Mesothelial cell of epicardium (in vitro differentiated cells): ENCODE results near the gene SERTAD1. TPM values are rescaled to one million over a fixed set of nuclear protein-coding genes. Genes with fewer than 3 reads are reported as not detected.

Experiments
- DNase-seq, 2 experiments: peaks; one replicate each; pipeline ENCODE4 v3.0.0; 2021; ENCODE audit warnings: low spot score in 2 of 2; ENCODE audit not compliant: unreplicated experiment in 2 of 2
- H3K27ac Mint-ChIP-seq: 2 replicates; pipeline ENCODE4 v1.8.0; 2021; ENCODE audit warnings: mixed read lengths
- H3K27me3 Mint-ChIP-seq: 2 replicates; pipeline ENCODE4 v1.8.0; 2021; ENCODE audit warnings: low read depth, mixed read lengths
- H3K36me3 Mint-ChIP-seq: 2 replicates; pipeline ENCODE4 v1.8.0; 2021; ENCODE audit warnings: mixed read lengths
- H3K4me1 Mint-ChIP-seq: 2 replicates; pipeline ENCODE4 v1.8.0; 2021; ENCODE audit warnings: mixed read lengths
- H3K4me3 Mint-ChIP-seq: 2 replicates; pipeline ENCODE4 v1.8.0; 2021; ENCODE audit warnings: mild to moderate bottlenecking, moderate library complexity, mixed read lengths
- H3K9me3 Mint-ChIP-seq: 2 replicates; pipeline ENCODE4 v1.8.0; 2021; ENCODE audit warnings: mixed read lengths
- total RNA-seq: library from RNA; stranded (reverse); gene quantifications from 3 replicates; pipeline ENCODE4 v1.2.1, GENCODE V29; 2021
- TF ChIP-seq, protein P1 (sequence below): fragments of 200-600 bp; sonication (generic); IDR thresholded peaks from one replicate; pipeline ENCODE4 v1.5.0; 2021; ENCODE audit warnings: antibody characterized with exemption; ENCODE audit not compliant: unreplicated experiment

SERTAD1 gene
- total RNA-seq, 1 donor from 2014 or later, result 11.0 TPM

DNA sequence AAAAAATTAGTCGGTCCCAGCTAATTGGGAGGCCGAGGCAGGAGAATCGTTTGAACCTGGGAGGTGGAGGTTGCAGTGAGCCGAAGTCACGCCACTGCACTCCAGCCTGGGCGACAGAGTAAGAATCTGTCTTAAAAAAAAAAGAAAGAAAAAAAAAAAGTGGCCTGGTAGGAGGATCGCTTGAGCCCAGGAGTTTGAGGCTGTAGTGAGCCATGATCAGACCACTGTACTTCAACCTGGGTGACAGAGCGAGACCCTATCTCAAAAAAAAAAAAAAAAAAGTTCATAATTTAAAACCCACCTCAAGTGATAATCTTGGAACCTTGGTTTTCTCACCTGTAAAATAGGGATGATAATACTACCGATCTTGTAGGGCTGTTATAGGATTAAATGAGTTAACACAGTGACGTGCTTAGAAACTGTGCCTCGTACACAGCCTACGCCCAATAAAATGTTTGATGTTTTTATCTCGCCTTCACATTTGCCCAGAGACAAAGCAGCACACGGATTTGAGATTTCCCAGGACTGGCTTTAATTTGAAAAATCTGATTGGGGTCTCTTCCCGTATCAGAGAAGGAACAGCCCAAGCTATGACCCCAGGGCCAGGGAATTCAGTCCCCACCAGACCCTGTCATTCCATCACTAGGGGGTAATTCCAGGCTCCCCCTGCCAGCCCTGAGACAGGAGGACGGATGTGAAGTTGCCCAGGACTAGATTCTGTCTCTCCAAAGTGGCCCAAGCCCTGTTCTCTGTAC, 3.6 kb downstream of the SERTAD1 start:
- Mint-ChIP-seq H3K4me3 (peak overlapping the region; percentile 72), H3K27ac (peak overlapping the region; percentile 97), H3K9me3 (no peaks in the 10 kb centered on the region), H3K4me1 (peaks cover 23% of the 10 kb centered on the region), H3K27me3 (no peaks in the 10 kb centered on the region), H3K36me3 (no peaks in the 10 kb centered on the region)
- TF ChIP-seq, protein P1, sequence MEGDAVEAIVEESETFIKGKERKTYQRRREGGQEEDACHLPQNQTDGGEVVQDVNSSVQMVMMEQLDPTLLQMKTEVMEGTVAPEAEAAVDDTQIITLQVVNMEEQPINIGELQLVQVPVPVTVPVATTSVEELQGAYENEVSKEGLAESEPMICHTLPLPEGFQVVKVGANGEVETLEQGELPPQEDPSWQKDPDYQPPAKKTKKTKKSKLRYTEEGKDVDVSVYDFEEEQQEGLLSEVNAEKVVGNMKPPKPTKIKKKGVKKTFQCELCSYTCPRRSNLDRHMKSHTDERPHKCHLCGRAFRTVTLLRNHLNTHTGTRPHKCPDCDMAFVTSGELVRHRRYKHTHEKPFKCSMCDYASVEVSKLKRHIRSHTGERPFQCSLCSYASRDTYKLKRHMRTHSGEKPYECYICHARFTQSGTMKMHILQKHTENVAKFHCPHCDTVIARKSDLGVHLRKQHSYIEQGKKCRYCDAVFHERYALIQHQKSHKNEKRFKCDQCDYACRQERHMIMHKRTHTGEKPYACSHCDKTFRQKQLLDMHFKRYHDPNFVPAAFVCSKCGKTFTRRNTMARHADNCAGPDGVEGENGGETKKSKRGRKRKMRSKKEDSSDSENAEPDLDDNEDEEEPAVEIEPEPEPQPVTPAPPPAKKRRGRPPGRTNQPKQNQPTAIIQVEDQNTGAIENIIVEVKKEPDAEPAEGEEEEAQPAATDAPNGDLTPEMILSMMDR, result no peak
- no peak for DNase-seq

DNA sequence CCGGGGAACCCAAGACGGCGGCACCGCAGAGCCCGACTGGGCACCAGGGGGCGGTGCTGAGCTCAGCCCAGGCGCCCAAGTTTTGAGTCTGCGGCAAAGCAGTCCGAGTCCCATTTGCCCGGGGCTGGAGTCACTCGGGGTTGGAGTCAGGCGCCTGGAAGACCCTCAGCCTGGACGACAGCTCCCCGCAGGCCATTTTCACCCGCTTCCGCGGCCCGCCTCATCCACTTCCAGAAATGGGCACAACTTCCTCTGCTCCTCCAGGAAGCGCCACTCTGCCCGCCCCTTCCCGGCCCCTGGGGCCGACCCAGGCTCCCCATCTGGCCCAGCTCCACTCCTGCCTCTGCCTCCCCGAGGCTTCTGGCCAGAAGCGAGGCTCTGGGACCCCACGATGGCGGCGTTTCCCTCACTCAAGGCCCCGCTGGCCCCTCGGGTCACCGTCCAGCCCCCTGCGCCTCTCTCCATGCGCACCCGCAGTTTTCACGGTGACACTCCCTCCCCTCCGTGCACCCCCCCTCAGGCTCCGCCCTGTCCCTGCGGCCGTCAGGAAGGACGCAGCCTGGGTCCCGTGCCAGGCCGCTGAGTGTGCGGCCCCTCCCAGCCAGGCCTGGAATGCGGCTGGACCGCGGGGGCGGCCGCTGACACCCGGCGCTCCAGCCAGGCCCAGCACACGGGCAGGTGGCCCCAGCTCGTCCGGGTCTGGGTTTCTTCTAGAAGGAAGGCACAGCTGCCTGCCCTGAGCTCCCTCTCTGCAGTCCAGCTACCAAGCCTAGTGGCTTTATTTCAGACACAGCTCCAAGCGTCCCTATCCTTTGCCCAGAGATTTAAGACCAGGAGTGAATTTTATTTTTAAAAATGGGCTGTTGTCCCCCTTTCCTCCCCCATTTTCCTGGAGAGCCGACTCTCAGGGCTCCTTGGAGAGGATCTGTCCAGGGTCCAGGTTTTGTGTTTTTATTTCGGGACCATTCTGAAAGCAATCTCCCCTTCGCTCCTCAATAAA, 4.7 kb downstream of the SERTAD1 start:
- H3K4me3 Mint-ChIP-seq, result peak overlapping the region; percentile 72
- H3K27me3 Mint-ChIP-seq, result no peaks in the 10 kb centered on the region
- TF ChIP-seq, protein P1, result peak; percentile 88
- H3K9me3 Mint-ChIP-seq, result no peaks in the 10 kb centered on the region
- no peaks in the 10 kb centered on the region for H3K36me3 Mint-ChIP-seq
- DNase-seq, result peak; percentile 70 to 89
- peak overlapping the region; percentile 97 for H3K27ac Mint-ChIP-seq
- peaks cover 23% of the 10 kb centered on the region for H3K4me1 Mint-ChIP-seq

DNA sequence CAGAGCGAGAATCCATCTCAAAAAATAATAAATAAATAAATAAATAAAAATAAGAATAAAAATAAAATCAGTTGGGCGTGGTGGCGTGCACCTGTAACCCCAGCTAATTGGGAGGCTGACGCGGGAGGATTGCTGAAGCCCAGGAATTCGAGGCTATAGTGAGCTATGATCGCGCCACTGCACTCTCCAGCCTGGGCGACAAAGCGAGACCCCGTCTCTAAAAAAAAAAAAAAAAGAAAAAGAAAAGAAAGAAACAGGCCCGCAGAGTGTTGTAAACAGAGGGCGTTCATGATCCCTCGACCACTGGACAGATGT, 5.4 kb downstream of the SERTAD1 start:
- Mint-ChIP-seq H3K36me3 (no peaks in the 10 kb centered on the region), H3K4me3 (peak overlapping the region; percentile 72), H3K27me3 (no peaks in the 10 kb centered on the region), H3K27ac (peak overlapping the region; percentile 97), H3K9me3 (no peaks in the 10 kb centered on the region), H3K4me1 (peaks cover 23% of the 10 kb centered on the region)
- TF ChIP-seq, protein P1, result no peak
- DNase-seq, result no peak

DNA sequence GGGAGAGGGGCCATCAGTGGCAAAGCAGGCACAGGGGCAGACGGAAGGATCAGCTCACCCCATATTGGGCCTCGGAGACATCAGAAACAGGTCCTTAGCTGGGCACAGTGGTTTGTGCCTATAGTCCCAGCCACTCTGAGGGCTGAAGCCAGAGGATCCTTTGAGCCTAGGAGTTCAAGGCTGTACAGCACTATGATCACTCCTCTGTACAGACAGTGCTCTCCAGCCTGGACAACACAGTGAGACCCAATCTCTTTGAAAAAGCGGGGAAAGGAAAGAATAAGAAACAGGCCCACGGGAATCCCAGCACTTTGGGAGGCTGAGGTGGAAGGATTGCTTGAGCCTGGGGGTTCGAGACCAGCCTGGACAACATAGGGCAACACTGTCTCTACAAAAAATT, 6.0 kb downstream of the SERTAD1 start:
- H3K4me3 Mint-ChIP-seq, result peak overlapping the region; percentile 54
- TF ChIP-seq, protein P1, result no peak
- peak overlapping the region; percentile 85 for H3K27ac Mint-ChIP-seq
- no peaks in the 10 kb centered on the region for H3K36me3 Mint-ChIP-seq
- H3K27me3 Mint-ChIP-seq, result no peaks in the 10 kb centered on the region
- peaks cover 21% of the 10 kb centered on the region for H3K4me1 Mint-ChIP-seq
- no peaks in the 10 kb centered on the region for H3K9me3 Mint-ChIP-seq
- no peak for DNase-seq

DNA sequence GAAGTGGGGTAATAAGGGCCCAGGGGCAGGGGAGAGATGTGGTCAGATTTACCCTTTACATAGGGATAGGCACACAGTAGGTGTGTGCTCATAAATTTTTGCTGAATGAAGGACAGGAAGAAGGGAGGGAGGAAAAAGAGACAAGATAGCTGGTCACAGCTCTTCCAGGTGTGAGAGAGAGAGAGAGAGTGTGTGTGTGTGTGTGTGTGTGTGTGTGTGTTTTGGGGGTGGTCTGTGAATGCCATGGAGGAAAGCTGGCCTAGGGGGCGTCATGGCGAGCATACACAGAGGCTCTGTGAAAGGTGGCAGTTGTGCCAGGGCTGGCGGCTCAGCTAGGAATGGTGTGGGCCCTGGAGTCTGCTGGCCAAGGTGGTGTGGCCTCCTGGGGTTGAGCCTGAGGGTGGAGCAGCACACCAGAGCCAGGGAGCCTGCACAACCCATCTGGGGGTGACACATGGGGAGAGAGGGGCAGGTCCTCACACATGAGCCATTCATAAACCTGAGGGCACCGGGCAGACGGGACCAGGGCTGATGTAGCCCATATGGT, 6.7 kb downstream of the SERTAD1 start:
- H3K4me3 Mint-ChIP-seq, result no peak overlapping the region
- H3K27ac Mint-ChIP-seq, result peak overlapping the region; percentile 15
- H3K36me3 Mint-ChIP-seq, result no peaks in the 10 kb centered on the region
- TF ChIP-seq, protein P1, result no peak
- no peaks in the 10 kb centered on the region for H3K9me3 Mint-ChIP-seq
- H3K27me3 Mint-ChIP-seq, result no peaks in the 10 kb centered on the region
- peaks cover 16% of the 10 kb centered on the region for H3K4me1 Mint-ChIP-seq
- DNase-seq, result no peak
